Choroid plexus epithelial cell (primary cell): Measurements from ENCODE around the gene ZNF23.
A peak's percentile ranks its signal among the peaks of the same experiment; 100 is the strongest.

Source experiments
- DNase-seq: peaks from one replicate; pipeline ENCODE4 v3.0.0-alpha.2; 2010; ENCODE audit warnings: low read depth
- H3K4me3 ChIP-seq: 2 replicates; pipeline ENCODE4 v1.5.1; 2011; ENCODE audit warnings: low read depth, mild to moderate bottlenecking, control low read depth, low read length, moderate library complexity
- TF ChIP-seq, protein P1 (sequence below): conservative IDR thresholded peaks from 2 replicates; pipeline ENCODE4 v1.5.1; 2011; ENCODE audit warnings: low read depth, mild to moderate bottlenecking, control low read depth, inconsistent platforms, low read length, moderate library complexity

The ZNF23 gene

DNA sequence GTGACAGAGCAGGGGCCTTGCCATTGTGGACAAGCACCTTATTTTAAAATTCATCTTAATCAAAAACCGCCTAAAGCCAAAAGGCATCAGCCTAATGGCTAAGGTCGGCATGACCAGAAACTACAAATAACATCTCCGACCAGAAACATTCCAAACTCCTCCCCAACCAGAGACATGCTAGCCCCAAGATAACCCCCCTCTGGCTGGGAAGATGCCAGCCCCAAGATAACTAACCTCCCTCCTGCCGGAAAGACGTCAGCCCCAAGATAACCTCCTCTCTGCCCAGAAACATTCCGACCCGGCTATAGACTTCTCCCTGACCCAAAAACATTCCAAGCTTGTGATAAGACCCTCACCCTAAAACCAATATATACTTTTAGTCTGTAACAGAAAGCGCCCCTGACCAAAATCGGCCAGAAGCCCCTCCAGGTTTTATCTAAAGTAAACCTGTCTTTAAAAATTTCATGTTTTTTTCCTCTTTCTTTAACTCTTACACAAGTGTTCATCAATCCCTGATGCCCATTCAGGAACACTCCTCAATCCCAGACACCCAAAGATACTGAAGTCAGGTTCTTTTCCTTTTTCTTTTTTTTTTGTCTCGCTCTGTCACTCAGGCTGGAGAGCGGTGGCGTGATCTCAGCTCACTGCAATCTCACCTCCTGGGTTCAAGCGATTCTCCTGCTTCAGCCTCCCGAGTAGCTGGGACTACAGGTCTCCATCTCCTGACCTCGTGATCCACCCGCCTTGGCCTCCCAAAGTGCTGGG, 52.9 kb downstream of the ZNF23 start:
- TF ChIP-seq, protein P1, sequence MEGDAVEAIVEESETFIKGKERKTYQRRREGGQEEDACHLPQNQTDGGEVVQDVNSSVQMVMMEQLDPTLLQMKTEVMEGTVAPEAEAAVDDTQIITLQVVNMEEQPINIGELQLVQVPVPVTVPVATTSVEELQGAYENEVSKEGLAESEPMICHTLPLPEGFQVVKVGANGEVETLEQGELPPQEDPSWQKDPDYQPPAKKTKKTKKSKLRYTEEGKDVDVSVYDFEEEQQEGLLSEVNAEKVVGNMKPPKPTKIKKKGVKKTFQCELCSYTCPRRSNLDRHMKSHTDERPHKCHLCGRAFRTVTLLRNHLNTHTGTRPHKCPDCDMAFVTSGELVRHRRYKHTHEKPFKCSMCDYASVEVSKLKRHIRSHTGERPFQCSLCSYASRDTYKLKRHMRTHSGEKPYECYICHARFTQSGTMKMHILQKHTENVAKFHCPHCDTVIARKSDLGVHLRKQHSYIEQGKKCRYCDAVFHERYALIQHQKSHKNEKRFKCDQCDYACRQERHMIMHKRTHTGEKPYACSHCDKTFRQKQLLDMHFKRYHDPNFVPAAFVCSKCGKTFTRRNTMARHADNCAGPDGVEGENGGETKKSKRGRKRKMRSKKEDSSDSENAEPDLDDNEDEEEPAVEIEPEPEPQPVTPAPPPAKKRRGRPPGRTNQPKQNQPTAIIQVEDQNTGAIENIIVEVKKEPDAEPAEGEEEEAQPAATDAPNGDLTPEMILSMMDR = no peak

DNA sequence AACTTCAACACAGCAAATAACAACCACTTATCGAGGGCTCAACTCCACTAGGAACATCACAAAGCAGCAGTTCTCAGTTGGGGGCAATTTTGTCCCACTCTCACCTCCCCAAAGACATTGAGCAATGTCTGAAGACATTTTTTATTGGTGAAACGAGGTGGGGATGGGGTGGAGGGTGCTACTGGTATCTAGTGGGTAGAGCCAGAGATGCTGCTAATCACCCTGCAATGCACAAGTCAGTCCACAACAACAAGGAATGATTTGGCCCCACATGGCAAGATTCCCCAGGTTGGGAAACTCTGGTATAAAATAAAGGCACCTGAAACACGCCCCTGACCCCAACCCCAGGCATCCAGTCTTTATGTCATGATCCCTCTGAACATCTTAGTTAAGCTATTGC, 53.5 kb downstream of the ZNF23 start:
- H3K4me3 ChIP-seq = no peak overlapping the region
- no peak for DNase-seq
- TF ChIP-seq, protein P1 = no peak

More for the DNA sequence above, 52.9 kb downstream of the ZNF23 start:
- no peak overlapping the region for H3K4me3 ChIP-seq
- peak; percentile 11 for DNase-seq

DNA sequence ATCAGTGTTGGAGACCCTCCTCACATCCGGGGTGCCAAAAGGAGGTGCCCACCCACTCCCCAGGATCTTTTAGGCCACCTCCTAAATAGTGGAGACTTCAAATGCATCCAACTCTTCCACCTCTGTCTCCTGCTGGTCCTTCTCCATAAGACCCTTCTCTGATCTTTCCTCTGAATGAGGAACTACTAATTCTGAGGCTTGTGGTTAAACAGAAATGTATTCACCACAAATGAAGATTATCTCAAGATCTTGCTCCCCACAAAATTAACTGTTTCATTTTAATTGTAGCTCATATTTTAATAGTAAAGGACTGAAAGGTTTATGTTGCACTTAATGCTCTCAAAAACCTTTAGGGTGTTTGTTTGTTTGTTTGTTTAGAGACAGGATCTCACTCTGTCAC, 54.3 kb downstream of the ZNF23 start:
- DNase-seq = no peak
- TF ChIP-seq, protein P1 = no peak
- H3K4me3 ChIP-seq = no peak overlapping the region

DNA sequence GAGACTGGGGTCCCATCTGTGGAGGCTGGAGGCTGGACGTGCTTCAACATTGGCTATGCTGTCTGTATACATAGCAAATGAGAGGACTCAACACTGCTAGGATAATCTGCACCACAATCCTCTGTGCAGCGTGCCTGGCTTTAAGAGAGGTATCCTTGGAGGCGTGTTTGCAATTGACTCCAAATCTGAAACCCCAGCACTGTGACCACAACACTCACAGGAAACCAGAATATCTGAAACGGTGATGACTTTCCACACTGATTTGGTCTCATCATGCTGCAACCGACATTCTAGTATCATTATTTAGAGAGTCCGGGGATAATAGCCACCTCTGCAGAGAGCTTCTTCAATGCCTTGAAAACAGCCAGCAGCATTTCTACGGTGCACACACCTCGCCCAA, 55.3 kb downstream of the ZNF23 start:
- TF ChIP-seq, protein P1 = no peak
- DNase-seq = no peak
- H3K4me3 ChIP-seq = no peak overlapping the region

DNA sequence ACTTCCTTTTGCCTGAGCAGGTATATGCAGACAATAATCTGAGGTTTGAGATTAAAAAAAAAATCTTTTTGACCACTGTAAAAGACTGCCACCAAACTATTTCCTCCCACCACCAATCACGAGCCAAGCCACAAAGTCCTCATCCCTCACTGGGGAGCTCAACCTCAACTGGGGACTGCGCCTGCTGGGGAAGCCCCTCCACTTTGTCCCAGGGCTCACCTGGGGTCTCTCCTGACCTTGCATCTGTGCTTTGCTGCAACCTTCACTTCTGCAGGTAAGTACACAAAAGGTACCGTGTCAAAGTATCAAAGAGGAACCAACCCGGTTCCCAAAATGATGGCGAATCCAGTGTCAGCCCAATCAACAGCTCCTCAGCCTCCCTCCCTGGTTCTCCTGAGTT, 55.7 kb downstream of the ZNF23 start:
- TF ChIP-seq, protein P1 = no peak
- H3K4me3 ChIP-seq = no peak overlapping the region
- no peak for DNase-seq

DNA sequence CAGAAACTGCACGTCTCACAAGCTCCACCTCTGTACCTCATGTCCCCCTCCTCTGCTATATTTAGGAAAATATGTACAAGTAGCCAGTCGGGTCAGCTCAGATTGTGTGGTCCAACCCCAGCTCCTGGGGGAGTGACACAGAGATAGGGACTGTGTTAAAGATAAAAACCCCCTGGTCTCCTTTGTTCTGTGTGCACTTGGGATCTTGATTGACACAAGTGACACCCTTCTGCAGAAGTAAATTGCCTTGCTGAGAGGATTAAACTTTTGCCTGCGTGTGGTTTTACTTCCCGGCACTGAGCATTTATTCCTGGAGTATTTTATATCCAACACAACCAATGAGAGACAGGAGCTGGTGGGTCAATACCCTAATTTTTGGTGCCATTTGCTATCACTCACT, 57.7 kb downstream of the ZNF23 start:
- H3K4me3 ChIP-seq = no peak overlapping the region
- TF ChIP-seq, protein P1 = no peak
- no peak for DNase-seq

DNA sequence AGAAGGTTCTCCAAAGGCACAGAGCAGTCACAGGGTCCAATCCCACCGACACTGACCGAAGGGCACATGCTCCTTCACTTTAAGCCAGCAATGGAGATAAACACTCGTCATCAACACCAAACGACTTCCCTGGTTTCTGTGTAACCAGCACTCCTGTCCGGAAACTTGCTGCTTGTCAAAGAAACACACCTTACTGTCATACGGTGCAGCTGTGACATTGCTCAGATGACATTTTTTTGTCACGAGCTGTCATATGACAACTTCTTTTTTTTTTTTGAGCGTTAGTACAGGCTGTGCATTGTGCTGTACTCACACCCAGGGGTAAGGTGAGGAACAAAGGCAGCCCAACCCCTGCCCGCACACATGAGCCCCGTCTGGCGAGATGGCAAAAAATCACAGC, 59.4 kb downstream of the ZNF23 start:
- no peak for DNase-seq
- TF ChIP-seq, protein P1 = no peak
- no peak overlapping the region for H3K4me3 ChIP-seq
